ENCODE data around the gene ZNF180. TPM values are rescaled to one million over a fixed set of nuclear protein-coding genes. Genes with fewer than 3 reads are reported as not detected.

ZNF180 gene
- polyA plus RNA-seq, 1 donor from 2014 or later: 20.4 TPM

GRCh38 chr19:44542671-44543070, 42.3 kb upstream of the ZNF180 start:
- Histone ChIP-seq H3K4me2 (ENCODE audit: low read length) (no peak overlapping the region), H3K9me3 (ENCODE audit: low read length) (no peaks in the 10 kb centered on the region), H3F3A (ENCODE audit: insufficient read depth, low read length, poor library complexity, severe bottlenecking) (no peaks in the 10 kb centered on the region), H3K27me3 (ENCODE audit: insufficient read depth, low read depth, low read length) (no peaks in the 10 kb centered on the region), H3K27ac (ENCODE audit: low read length) (no peak overlapping the region), H4K20me1 (ENCODE audit: insufficient read depth) (no peaks in the 10 kb centered on the region), H3K9ac (ENCODE audit: low read length) (no peak overlapping the region), H3K79me2 (replicated peaks; ENCODE audit: insufficient read depth, low read length) (no peaks in the 10 kb centered on the region), H3K36me3 (ENCODE audit: insufficient read depth, low read length) (no peaks in the 10 kb centered on the region), H3K9me2 (ENCODE audit: insufficient read depth, low read length) (no peaks in the 10 kb centered on the region), H2AFZ (ENCODE audit: low read depth, low read length) (no peak overlapping the region), H3K4me3 (ENCODE audit: low read length) (no peak overlapping the region)
- TF ChIP-seq SMC3 (conservative IDR thresholded peaks at IDR 0.05; ENCODE audit: poor library complexity): no peak
- no peak for TF ChIP-seq EZH2 (IDR thresholded peaks at IDR 0.05; ENCODE audit: borderline replicate concordance, insufficient read depth, low read length, poor library complexity, severe bottlenecking)
- TF ChIP-seq POLR2AphosphoS5 (IDR thresholded peaks at IDR 0.05): no peak
- TF ChIP-seq MXI1 (conservative IDR thresholded peaks at IDR 0.05; ENCODE audit: poor library complexity, severe bottlenecking): no peak
- TF ChIP-seq, protein P1, sequence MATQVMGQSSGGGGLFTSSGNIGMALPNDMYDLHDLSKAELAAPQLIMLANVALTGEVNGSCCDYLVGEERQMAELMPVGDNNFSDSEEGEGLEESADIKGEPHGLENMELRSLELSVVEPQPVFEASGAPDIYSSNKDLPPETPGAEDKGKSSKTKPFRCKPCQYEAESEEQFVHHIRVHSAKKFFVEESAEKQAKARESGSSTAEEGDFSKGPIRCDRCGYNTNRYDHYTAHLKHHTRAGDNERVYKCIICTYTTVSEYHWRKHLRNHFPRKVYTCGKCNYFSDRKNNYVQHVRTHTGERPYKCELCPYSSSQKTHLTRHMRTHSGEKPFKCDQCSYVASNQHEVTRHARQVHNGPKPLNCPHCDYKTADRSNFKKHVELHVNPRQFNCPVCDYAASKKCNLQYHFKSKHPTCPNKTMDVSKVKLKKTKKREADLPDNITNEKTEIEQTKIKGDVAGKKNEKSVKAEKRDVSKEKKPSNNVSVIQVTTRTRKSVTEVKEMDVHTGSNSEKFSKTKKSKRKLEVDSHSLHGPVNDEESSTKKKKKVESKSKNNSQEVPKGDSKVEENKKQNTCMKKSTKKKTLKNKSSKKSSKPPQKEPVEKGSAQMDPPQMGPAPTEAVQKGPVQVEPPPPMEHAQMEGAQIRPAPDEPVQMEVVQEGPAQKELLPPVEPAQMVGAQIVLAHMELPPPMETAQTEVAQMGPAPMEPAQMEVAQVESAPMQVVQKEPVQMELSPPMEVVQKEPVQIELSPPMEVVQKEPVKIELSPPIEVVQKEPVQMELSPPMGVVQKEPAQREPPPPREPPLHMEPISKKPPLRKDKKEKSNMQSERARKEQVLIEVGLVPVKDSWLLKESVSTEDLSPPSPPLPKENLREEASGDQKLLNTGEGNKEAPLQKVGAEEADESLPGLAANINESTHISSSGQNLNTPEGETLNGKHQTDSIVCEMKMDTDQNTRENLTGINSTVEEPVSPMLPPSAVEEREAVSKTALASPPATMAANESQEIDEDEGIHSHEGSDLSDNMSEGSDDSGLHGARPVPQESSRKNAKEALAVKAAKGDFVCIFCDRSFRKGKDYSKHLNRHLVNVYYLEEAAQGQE (IDR thresholded peaks at IDR 0.05; ENCODE audit: borderline replicate concordance): no peak
- TF ChIP-seq TAF1 (IDR thresholded peaks at IDR 0.05; ENCODE audit: low read depth): no peak
- TF ChIP-seq RAD21 (conservative IDR thresholded peaks at IDR 0.05): no peak
- no peak for TF ChIP-seq EP300 (conservative IDR thresholded peaks at IDR 0.05; ENCODE audit: poor library complexity, severe bottlenecking)
- TF ChIP-seq CTCF (IDR thresholded peaks at IDR 0.05; ENCODE audit: poor library complexity, severe bottlenecking): no peak

- Histone ChIP-seq H2AFZ (ENCODE audit: low read depth, low read length) (no peak overlapping the region), H3K9me2 (ENCODE audit: insufficient read depth, low read length) (no peaks in the 10 kb centered on the region), H3K79me2 (replicated peaks; ENCODE audit: insufficient read depth, low read length) (no peaks in the 10 kb centered on the region), H3K4me2 (ENCODE audit: low read length) (no peak overlapping the region), H3K9me3 (ENCODE audit: low read length) (no peaks in the 10 kb centered on the region), H3K9ac (ENCODE audit: low read length) (no peak overlapping the region), H3F3A (ENCODE audit: insufficient read depth, low read length, poor library complexity, severe bottlenecking) (no peaks in the 10 kb centered on the region), H3K27me3 (ENCODE audit: insufficient read depth, low read depth, low read length) (no peaks in the 10 kb centered on the region), H3K4me3 (ENCODE audit: low read length) (no peak overlapping the region), H4K20me1 (ENCODE audit: insufficient read depth) (no peaks in the 10 kb centered on the region), H3K27ac (ENCODE audit: low read length) (no peak overlapping the region), H3K36me3 (ENCODE audit: insufficient read depth, low read length) (no peaks in the 10 kb centered on the region)
- TF ChIP-seq RAD21 (conservative IDR thresholded peaks at IDR 0.05) (no peak), CTCF (IDR thresholded peaks at IDR 0.05; ENCODE audit: poor library complexity, severe bottlenecking) (no peak), EP300 (conservative IDR thresholded peaks at IDR 0.05; ENCODE audit: poor library complexity, severe bottlenecking) (no peak), TAF1 (IDR thresholded peaks at IDR 0.05; ENCODE audit: low read depth) (no peak), MXI1 (conservative IDR thresholded peaks at IDR 0.05; ENCODE audit: poor library complexity, severe bottlenecking) (no peak), POLR2AphosphoS5 (IDR thresholded peaks at IDR 0.05) (no peak), EZH2 (IDR thresholded peaks at IDR 0.05; ENCODE audit: borderline replicate concordance, insufficient read depth, low read length, poor library complexity, severe bottlenecking) (no peak), SMC3 (conservative IDR thresholded peaks at IDR 0.05; ENCODE audit: poor library complexity) (no peak)
- TF ChIP-seq, protein P1 (IDR thresholded peaks at IDR 0.05; ENCODE audit: borderline replicate concordance): no peak
Observed at GRCh38 chr19:44540736-44541135, 40.4 kb upstream of the ZNF180 start.

Measured in neural cell (in vitro differentiated cells).